Type B pancreatic cell (in vitro differentiated cells): Measurements from ENCODE around the gene CSF2RB. TPM values are rescaled to one million over a fixed set of nuclear protein-coding genes. Genes with fewer than 3 reads are reported as not detected.

ENCODE experiments used
- DNase-seq: peaks from one replicate; pipeline ENCODE4 v3.0.0; 2021; ENCODE audit warnings: mixed read lengths; ENCODE audit not compliant: unreplicated experiment; ENCODE audit errors: extremely low spot score
- H3K27ac Mint-ChIP-seq: 2 replicates; pipeline ENCODE4 v1.8.0; 2021; ENCODE audit warnings: mild to moderate bottlenecking, mixed read lengths
- H3K27me3 Mint-ChIP-seq: 2 replicates; pipeline ENCODE4 v1.8.0; 2021; ENCODE audit warnings: mixed read lengths
- H3K36me3 Mint-ChIP-seq: 2 replicates; pipeline ENCODE4 v1.8.0; 2021; ENCODE audit warnings: mixed read lengths
- H3K4me1 Mint-ChIP-seq: one replicate; pipeline ENCODE4 v1.8.0; 2021; ENCODE audit warnings: mixed read lengths; ENCODE audit not compliant: unreplicated experiment
- H3K4me3 Mint-ChIP-seq: 2 replicates; pipeline ENCODE4 v1.8.0; 2021; ENCODE audit warnings: mild to moderate bottlenecking, mixed read lengths
- H3K9me3 Mint-ChIP-seq: 2 replicates; pipeline ENCODE4 v1.8.0; 2021; ENCODE audit warnings: mixed read lengths
- total RNA-seq: library from RNA; stranded (reverse); gene quantifications from 2 replicates; pipeline ENCODE4 v1.2.1, GENCODE V29; 2021; ENCODE audit warnings: low replicate concordance
- TF ChIP-seq, protein P1 (sequence below): fragments of 200-600 bp; sonication (generic); conservative IDR thresholded peaks from 2 replicates; pipeline ENCODE4 v1.5.0; 2021; ENCODE audit warnings: antibody characterized with exemption, mild to moderate bottlenecking

CSF2RB gene
- total RNA-seq, 1 donor from 2014 or later = 0.72 TPM

DNA sequence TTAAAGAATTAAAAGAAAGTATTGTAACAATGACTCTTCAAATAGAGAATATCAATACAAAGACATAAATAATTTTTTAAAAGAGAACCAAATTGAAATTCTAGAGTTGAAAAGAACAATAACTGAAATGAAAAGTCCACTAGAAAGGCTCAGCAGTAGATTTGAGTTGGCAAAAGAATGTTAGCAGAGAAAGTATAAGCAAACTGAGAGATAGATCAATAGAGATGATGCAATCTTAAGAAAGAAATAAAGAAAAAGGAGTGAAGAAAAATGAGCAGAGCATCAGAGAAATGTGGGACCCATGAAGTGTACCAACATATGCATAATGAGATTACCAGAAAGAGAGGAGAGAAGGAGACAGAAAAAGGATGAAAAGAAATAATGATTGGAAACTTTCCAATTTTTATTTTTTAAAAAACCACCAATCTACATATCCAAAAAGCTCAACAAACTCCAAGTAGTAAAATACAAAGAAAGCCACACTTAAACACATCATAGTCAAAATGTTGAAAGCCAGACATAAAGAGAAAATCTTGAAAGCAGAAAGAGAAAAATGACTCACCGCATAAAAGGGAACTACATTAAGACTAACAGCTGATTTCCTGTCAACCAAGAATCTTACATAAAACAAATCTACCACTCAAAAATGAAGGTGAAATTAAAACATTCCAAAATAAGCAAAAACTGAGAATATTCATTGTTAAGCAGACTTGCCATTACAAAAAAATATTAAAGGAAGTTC, 31.8 kb upstream of the CSF2RB start:
- no peak for DNase-seq
- TF ChIP-seq, protein P1, sequence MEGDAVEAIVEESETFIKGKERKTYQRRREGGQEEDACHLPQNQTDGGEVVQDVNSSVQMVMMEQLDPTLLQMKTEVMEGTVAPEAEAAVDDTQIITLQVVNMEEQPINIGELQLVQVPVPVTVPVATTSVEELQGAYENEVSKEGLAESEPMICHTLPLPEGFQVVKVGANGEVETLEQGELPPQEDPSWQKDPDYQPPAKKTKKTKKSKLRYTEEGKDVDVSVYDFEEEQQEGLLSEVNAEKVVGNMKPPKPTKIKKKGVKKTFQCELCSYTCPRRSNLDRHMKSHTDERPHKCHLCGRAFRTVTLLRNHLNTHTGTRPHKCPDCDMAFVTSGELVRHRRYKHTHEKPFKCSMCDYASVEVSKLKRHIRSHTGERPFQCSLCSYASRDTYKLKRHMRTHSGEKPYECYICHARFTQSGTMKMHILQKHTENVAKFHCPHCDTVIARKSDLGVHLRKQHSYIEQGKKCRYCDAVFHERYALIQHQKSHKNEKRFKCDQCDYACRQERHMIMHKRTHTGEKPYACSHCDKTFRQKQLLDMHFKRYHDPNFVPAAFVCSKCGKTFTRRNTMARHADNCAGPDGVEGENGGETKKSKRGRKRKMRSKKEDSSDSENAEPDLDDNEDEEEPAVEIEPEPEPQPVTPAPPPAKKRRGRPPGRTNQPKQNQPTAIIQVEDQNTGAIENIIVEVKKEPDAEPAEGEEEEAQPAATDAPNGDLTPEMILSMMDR = no peak
- no peak overlapping the region for H3K27ac Mint-ChIP-seq

DNA sequence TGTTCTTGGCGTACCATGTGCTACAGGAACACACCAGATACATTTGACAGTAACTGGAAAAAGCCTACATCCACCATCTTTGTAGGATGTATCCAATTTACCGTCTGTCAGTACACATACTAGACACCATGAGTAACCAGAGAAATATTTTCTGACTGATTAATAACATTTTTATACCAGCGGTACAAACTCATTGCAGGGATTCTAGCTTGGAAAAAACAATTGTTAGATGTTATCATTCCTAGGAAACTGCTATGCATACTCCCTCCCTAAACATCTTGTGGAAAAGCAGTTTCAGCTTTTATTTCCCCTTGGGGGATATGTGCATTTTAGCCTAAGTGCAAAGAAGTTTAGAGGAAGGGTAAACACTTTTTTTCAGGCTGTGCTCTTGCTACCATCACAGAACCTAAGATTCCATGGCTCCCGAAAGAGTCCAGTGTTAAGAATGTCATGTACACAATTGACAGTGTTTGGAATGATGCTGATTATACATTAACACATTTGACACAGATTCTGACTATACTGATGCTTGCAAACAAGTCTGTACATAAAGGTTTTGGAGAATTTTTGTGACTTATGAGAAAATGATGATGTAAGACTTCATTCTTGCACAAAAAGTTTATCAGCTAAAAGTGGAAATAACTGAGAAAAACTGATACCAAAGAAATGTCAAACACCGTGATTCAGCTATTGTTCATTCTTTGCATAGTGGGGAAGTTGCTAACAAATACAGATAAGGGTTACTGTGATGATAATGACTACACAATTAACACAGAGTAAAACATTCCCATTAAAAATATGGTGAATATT, 28.9 kb upstream of the CSF2RB start:
- Mint-ChIP-seq H3K36me3 (no peaks in the 10 kb centered on the region), H3K4me1 (no peaks in the 10 kb centered on the region), H3K27me3 (no peaks in the 10 kb centered on the region), H3K9me3 (peaks cover 7% of the 10 kb centered on the region), H3K4me3 (no peak overlapping the region), H3K27ac (no peak overlapping the region)
- no peak for DNase-seq
- TF ChIP-seq, protein P1 = no peak

More for the DNA sequence above, 31.8 kb upstream of the CSF2RB start:
- Mint-ChIP-seq H3K27me3 (peaks cover 19% of the 10 kb centered on the region), H3K4me3 (no peak overlapping the region), H3K36me3 (no peaks in the 10 kb centered on the region), H3K4me1 (no peaks in the 10 kb centered on the region), H3K9me3 (peaks cover 7% of the 10 kb centered on the region)

DNA sequence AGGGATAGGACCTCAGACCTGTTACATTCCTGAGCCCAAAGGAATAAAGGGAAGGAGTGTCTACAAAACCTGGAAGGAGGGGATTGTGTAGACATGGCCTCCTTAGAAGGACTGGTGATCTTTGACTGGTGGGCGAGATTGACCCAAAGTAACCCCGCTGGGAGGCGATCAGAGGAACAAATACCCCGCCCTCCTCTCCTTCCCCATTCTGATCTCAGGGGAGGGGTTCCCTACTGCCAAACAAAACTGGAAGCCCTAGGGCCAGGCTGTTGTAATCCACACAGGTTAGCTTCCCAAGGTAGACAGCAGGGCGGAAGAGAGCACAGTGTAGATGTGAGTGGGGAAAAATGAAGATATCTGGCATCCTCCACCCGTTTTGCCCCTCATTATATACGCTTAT, 28.0 kb upstream of the CSF2RB start:
- no peak for DNase-seq
- Mint-ChIP-seq H3K36me3 (no peaks in the 10 kb centered on the region), H3K4me3 (no peak overlapping the region), H3K4me1 (no peaks in the 10 kb centered on the region), H3K27ac (no peak overlapping the region), H3K9me3 (peaks cover 7% of the 10 kb centered on the region), H3K27me3 (no peaks in the 10 kb centered on the region)
- TF ChIP-seq, protein P1 = no peak

DNA sequence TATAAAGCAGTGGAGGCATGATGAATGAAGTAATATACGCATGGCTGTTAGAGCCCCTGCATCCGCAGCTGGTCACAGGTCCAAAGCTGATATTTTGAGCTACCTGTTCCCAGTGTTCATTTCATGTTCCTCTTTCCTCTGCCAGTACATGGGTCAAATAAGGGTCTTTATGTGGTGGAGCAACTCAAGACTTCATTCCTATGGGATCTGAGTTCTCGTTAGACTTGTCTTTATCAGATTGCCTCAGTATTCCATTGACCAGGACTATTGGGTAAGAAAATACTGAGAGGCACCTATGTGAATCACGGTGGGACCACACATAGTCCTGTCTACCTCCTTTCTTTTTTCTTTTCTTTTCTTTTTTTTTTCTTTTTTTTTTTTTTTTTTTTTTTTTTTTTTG, 27.4 kb upstream of the CSF2RB start:
- TF ChIP-seq, protein P1 = no peak
- Mint-ChIP-seq H3K27me3 (no peaks in the 10 kb centered on the region), H3K9me3 (peaks cover 7% of the 10 kb centered on the region), H3K36me3 (no peaks in the 10 kb centered on the region), H3K27ac (no peak overlapping the region), H3K4me3 (no peak overlapping the region), H3K4me1 (no peaks in the 10 kb centered on the region)
- DNase-seq = no peak

DNA sequence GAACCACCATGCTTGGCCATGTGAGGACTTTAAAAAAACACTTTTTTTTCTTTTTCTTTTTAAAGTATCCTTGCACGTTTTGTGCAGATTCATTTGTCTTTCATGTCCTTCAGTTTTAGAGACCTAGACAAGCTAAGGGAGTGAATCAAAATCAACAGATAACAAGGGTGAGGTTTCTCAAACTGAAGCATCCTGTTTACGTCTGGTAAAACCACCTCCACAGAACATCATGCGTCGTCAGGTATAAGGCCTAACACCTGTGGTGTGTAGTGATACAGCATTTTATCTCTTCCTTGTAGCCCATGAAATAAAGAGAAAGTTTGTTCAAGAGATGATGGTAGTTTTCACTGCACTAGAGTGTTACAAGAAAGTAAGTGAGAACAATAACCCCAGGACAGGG, 26.3 kb upstream of the CSF2RB start:
- H3K27me3 Mint-ChIP-seq = no peaks in the 10 kb centered on the region
- no peaks in the 10 kb centered on the region for H3K36me3 Mint-ChIP-seq
- DNase-seq = no peak
- TF ChIP-seq, protein P1 = no peak
- H3K4me3 Mint-ChIP-seq = no peak overlapping the region
- no peaks in the 10 kb centered on the region for H3K4me1 Mint-ChIP-seq
- no peak overlapping the region for H3K27ac Mint-ChIP-seq
- no peaks in the 10 kb centered on the region for H3K9me3 Mint-ChIP-seq
